Measurements from ENCODE around the gene LMBRD1. TPM values are rescaled to one million over a fixed set of nuclear protein-coding genes. Genes with fewer than 3 reads are reported as not detected.

LMBRD1 gene
- total RNA-seq, 2 experiments from 2014 or later = 10.7 to 12.7 TPM

Other genes with a start within 250 kb of the LMBRD1 start
- under 1 TPM in 1 of 2 experiments, not detected in 1; 0.26 TPM for gene COL19A1, start 69.5 kb upstream of the LMBRD1 start, total RNA-seq